ENCODE data around the gene RNF130.
"Not testable (repeated sequence)": the region's sequence is repeated elsewhere in the genome, so short reads cannot be mapped to it uniquely, and the experiment has no call there.

RNF130 gene

GRCh38 chr5:179991106-179991505, 80.5 kb downstream of the RNF130 start:
- no peak overlapping the region for H3K27ac ChIP-seq (ENCODE audit: insufficient read depth in 1 of 2, low read depth in 1 of 2, low read length in 2 of 2, poor library complexity in 1 of 2, severe bottlenecking in 2 of 2)
- H3K4me3 ChIP-seq (ENCODE audit: control insufficient read depth in 1 of 7, extremely low read depth in 1 of 7, insufficient read depth in 4 of 7, low read depth in 2 of 7, low read length in 6 of 7): no peak overlapping the region
- WGBS (ENCODE audit: insufficient coverage): no CpG with 5 or more reads among the region's 1 CpG
- H3K27me3 ChIP-seq (replicated peaks in 2 of 5; ENCODE audit: control insufficient read depth in 4 of 5, insufficient read depth in 5 of 5, low read length in 4 of 5): no peaks in the 10 kb centered on the region
- CTCF ChIA-PET: interaction anchor here (0.8 to 2.0 kb wide), 4 partner anchors 11 to 325 kb away, joined by 3 to 8 read pairs (median 3); no protein-coding TSS in a partner anchor
- peaks cover 0 to 17% (median 11%) of the 10 kb centered on the region in 5 experiments for H3K9me3 ChIP-seq (ENCODE audit: control extremely low read depth in 1 of 5, control insufficient read depth in 4 of 5, insufficient read depth in 2 of 5, low read depth in 1 of 5, low read length in 4 of 5)
- DNase-seq: no peak
- POLR2A ChIA-PET: no interaction called here
- H3K4me1 ChIP-seq (ENCODE audit: control extremely low read depth in 1 of 4, control insufficient read depth in 4 of 4, insufficient read depth in 4 of 4, low read length in 3 of 4): no peaks in the 10 kb centered on the region
- peaks cover 0 to 17% (median 11%) of the 10 kb centered on the region in 4 experiments for H3K36me3 ChIP-seq (ENCODE audit: control insufficient read depth in 4 of 4, insufficient read depth in 4 of 4, low read length in 3 of 4)

GRCh38 chr5:179990525-179990924, 81.0 kb downstream of the RNF130 start:
- POLR2A ChIA-PET; H3K4me1 ChIP-seq (ENCODE audit: control extremely low read depth in 1 of 4, control insufficient read depth in 4 of 4, insufficient read depth in 4 of 4, low read length in 3 of 4); H3K4me3 ChIP-seq (ENCODE audit: control insufficient read depth in 1 of 7, extremely low read depth in 1 of 7, insufficient read depth in 4 of 7, low read depth in 2 of 7, low read length in 6 of 7); DNase-seq; H3K27ac ChIP-seq (ENCODE audit: insufficient read depth in 1 of 2, low read depth in 1 of 2, low read length in 2 of 2, poor library complexity in 1 of 2, severe bottlenecking in 2 of 2); H3K27me3 ChIP-seq (replicated peaks in 2 of 5; ENCODE audit: control insufficient read depth in 4 of 5, insufficient read depth in 5 of 5, low read length in 4 of 5): not testable (repeated sequence)
- Histone ChIP-seq H3K9me3 (ENCODE audit: control extremely low read depth in 1 of 5, control insufficient read depth in 4 of 5, insufficient read depth in 2 of 5, low read depth in 1 of 5, low read length in 4 of 5) (peaks cover 0 to 12% (median 10%) of the 10 kb centered on the region in 5 experiments), H3K36me3 (ENCODE audit: control insufficient read depth in 4 of 4, insufficient read depth in 4 of 4, low read length in 3 of 4) (peaks cover 0 to 17% (median 10%) of the 10 kb centered on the region in 4 experiments)
- CTCF ChIA-PET: interaction anchor here (0.8 to 2.0 kb wide), 5 partner anchors 11 to 326 kb away, joined by 3 to 8 read pairs (median 3); no protein-coding TSS in a partner anchor
- 97% methylated on average over 6 of the region's 8 CpGs for WGBS (ENCODE audit: insufficient coverage)

- POLR2A ChIA-PET: no interaction called here
- H3K4me3 ChIP-seq (ENCODE audit: control insufficient read depth in 1 of 7, extremely low read depth in 1 of 7, insufficient read depth in 4 of 7, low read depth in 2 of 7, low read length in 6 of 7): no peak overlapping the region
- H3K9me3 ChIP-seq (ENCODE audit: control extremely low read depth in 1 of 5, control insufficient read depth in 4 of 5, insufficient read depth in 2 of 5, low read depth in 1 of 5, low read length in 4 of 5): peaks cover 0 to 3% (median 0%) of the 10 kb centered on the region in 5 experiments
- H3K36me3 ChIP-seq (ENCODE audit: control insufficient read depth in 4 of 4, insufficient read depth in 4 of 4, low read length in 3 of 4): peaks cover 0 to 10% (median 3%) of the 10 kb centered on the region in 4 experiments
- H3K27ac ChIP-seq (ENCODE audit: insufficient read depth in 1 of 2, low read depth in 1 of 2, low read length in 2 of 2, poor library complexity in 1 of 2, severe bottlenecking in 2 of 2): no peak overlapping the region
- CTCF ChIA-PET: no interaction called here
- peak in 1 of 3 donors; percentile 21 for DNase-seq
- H3K27me3 ChIP-seq (replicated peaks in 2 of 5; ENCODE audit: control insufficient read depth in 4 of 5, insufficient read depth in 5 of 5, low read length in 4 of 5): no peaks in the 10 kb centered on the region
- H3K4me1 ChIP-seq (ENCODE audit: control extremely low read depth in 1 of 4, control insufficient read depth in 4 of 4, insufficient read depth in 4 of 4, low read length in 3 of 4): no peaks in the 10 kb centered on the region
- 63% methylated on average over 4 of the region's 6 CpGs for WGBS (ENCODE audit: insufficient coverage)
Observed at GRCh38 chr5:179986328-179986727, 85.2 kb downstream of the RNF130 start.

GRCh38 chr5:179981636-179982035, 89.9 kb downstream of the RNF130 start:
- Histone ChIP-seq H3K27me3 (replicated peaks in 2 of 5; ENCODE audit: control insufficient read depth in 4 of 5, insufficient read depth in 5 of 5, low read length in 4 of 5) (no peaks in the 10 kb centered on the region), H3K36me3 (ENCODE audit: control insufficient read depth in 4 of 4, insufficient read depth in 4 of 4, low read length in 3 of 4) (peaks cover 13 to 39% (median 29%) of the 10 kb centered on the region in 4 experiments), H3K9me3 (ENCODE audit: control extremely low read depth in 1 of 5, control insufficient read depth in 4 of 5, insufficient read depth in 2 of 5, low read depth in 1 of 5, low read length in 4 of 5) (no peaks in the 10 kb centered on the region), H3K4me3 (ENCODE audit: control insufficient read depth in 1 of 7, extremely low read depth in 1 of 7, insufficient read depth in 4 of 7, low read depth in 2 of 7, low read length in 6 of 7) (no peak overlapping the region), H3K4me1 (ENCODE audit: control extremely low read depth in 1 of 4, control insufficient read depth in 4 of 4, insufficient read depth in 4 of 4, low read length in 3 of 4) (peaks cover 0 to 8% (median 0%) of the 10 kb centered on the region in 4 experiments), H3K27ac (ENCODE audit: insufficient read depth in 1 of 2, low read depth in 1 of 2, low read length in 2 of 2, poor library complexity in 1 of 2, severe bottlenecking in 2 of 2) (no peak overlapping the region)
- WGBS (ENCODE audit: insufficient coverage): 86% methylated on average over 2 of the region's 5 CpGs
- POLR2A ChIA-PET: no interaction called here
- DNase-seq: peak in 2 of 3 donors; percentile 13 to 49
- CTCF ChIA-PET: interaction anchor here (1.4 kb wide), 1 partner anchor 110 kb away, joined by 5 read pairs; no protein-coding TSS in a partner anchor

- 100% methylated on average over 7 of the region's 7 CpGs for WGBS (ENCODE audit: insufficient coverage)
- Histone ChIP-seq H3K36me3 (ENCODE audit: control insufficient read depth in 4 of 4, insufficient read depth in 4 of 4, low read length in 3 of 4) (peaks cover 19 to 46% (median 35%) of the 10 kb centered on the region in 4 experiments), H3K27me3 (replicated peaks in 2 of 5; ENCODE audit: control insufficient read depth in 4 of 5, insufficient read depth in 5 of 5, low read length in 4 of 5) (no peaks in the 10 kb centered on the region)
Observed at GRCh38 chr5:179980767-179981166, 90.8 kb downstream of the RNF130 start.

GRCh38 chr5:179978792-179979191, 92.8 kb downstream of the RNF130 start:
- WGBS (ENCODE audit: insufficient coverage): 40% methylated on average over 4 of the region's 4 CpGs
- Histone ChIP-seq H3K9me3 (ENCODE audit: control extremely low read depth in 1 of 5, control insufficient read depth in 4 of 5, insufficient read depth in 2 of 5, low read depth in 1 of 5, low read length in 4 of 5) (no peaks in the 10 kb centered on the region), H3K36me3 (ENCODE audit: control insufficient read depth in 4 of 4, insufficient read depth in 4 of 4, low read length in 3 of 4) (peaks cover 21 to 63% (median 52%) of the 10 kb centered on the region in 4 experiments), H3K27ac (ENCODE audit: insufficient read depth in 1 of 2, low read depth in 1 of 2, low read length in 2 of 2, poor library complexity in 1 of 2, severe bottlenecking in 2 of 2) (peak overlapping the region; percentile 4 to 47), H3K4me1 (ENCODE audit: control extremely low read depth in 1 of 4, control insufficient read depth in 4 of 4, insufficient read depth in 4 of 4, low read length in 3 of 4) (peaks cover 0 to 8% (median 0%) of the 10 kb centered on the region in 4 experiments), H3K4me3 (ENCODE audit: control insufficient read depth in 1 of 7, extremely low read depth in 1 of 7, insufficient read depth in 4 of 7, low read depth in 2 of 7, low read length in 6 of 7) (no peak overlapping the region), H3K27me3 (replicated peaks in 2 of 5; ENCODE audit: control insufficient read depth in 4 of 5, insufficient read depth in 5 of 5, low read length in 4 of 5) (no peaks in the 10 kb centered on the region)
- peak in 2 of 3 donors; percentile 35 to 54 for DNase-seq
- ChIA-PET CTCF (interaction anchor here (1.3 to 2.0 kb wide), 2 partner anchors 23 to 114 kb away, joined by 3 to 11 read pairs; no protein-coding TSS in a partner anchor), POLR2A (no interaction called here)

More at GRCh38 chr5:179980767-179981166, 90.8 kb downstream of the RNF130 start:
- H3K4me1 ChIP-seq (ENCODE audit: control extremely low read depth in 1 of 4, control insufficient read depth in 4 of 4, insufficient read depth in 4 of 4, low read length in 3 of 4): peaks cover 0 to 8% (median 0%) of the 10 kb centered on the region in 4 experiments
- H3K4me3 ChIP-seq (ENCODE audit: control insufficient read depth in 1 of 7, extremely low read depth in 1 of 7, insufficient read depth in 4 of 7, low read depth in 2 of 7, low read length in 6 of 7): no peak overlapping the region
- DNase-seq: no peak
- H3K9me3 ChIP-seq (ENCODE audit: control extremely low read depth in 1 of 5, control insufficient read depth in 4 of 5, insufficient read depth in 2 of 5, low read depth in 1 of 5, low read length in 4 of 5): no peaks in the 10 kb centered on the region
- no peak overlapping the region for H3K27ac ChIP-seq (ENCODE audit: insufficient read depth in 1 of 2, low read depth in 1 of 2, low read length in 2 of 2, poor library complexity in 1 of 2, severe bottlenecking in 2 of 2)
- ChIA-PET CTCF (no interaction called here), POLR2A (no interaction called here)

GRCh38 chr5:179975713-179976134, 95.8 kb downstream of the RNF130 start:
- POLR2A ChIA-PET: interaction anchor here (1.0 kb wide), 1 partner anchor 32 kb away, joined by 5 read pairs; no protein-coding TSS in a partner anchor
- 96% methylated on average over 11 of the region's 13 CpGs for WGBS (ENCODE audit: insufficient coverage)

More at GRCh38 chr5:179975713-179976134, 95.8 kb downstream of the RNF130 start:
- no peaks in the 10 kb centered on the region for H3K9me3 ChIP-seq (ENCODE audit: control extremely low read depth in 1 of 5, control insufficient read depth in 4 of 5, insufficient read depth in 2 of 5, low read depth in 1 of 5, low read length in 4 of 5)
- peaks cover 5 to 20% (median 11%) of the 10 kb centered on the region in 4 experiments for H3K4me1 ChIP-seq (ENCODE audit: control extremely low read depth in 1 of 4, control insufficient read depth in 4 of 4, insufficient read depth in 4 of 4, low read length in 3 of 4)
- CTCF ChIA-PET: interaction anchor here (0.7 to 2.0 kb wide), 10 partner anchors 10 to 585 kb away, joined by 3 to 7 read pairs (median 4); no protein-coding TSS in a partner anchor
- no peaks in the 10 kb centered on the region for H3K27me3 ChIP-seq (replicated peaks in 2 of 5; ENCODE audit: control insufficient read depth in 4 of 5, insufficient read depth in 5 of 5, low read length in 4 of 5)
- no peak for DNase-seq
- no peak overlapping the region for H3K4me3 ChIP-seq (ENCODE audit: control insufficient read depth in 1 of 7, extremely low read depth in 1 of 7, insufficient read depth in 4 of 7, low read depth in 2 of 7, low read length in 6 of 7)
- no peak overlapping the region for H3K27ac ChIP-seq (ENCODE audit: insufficient read depth in 1 of 2, low read depth in 1 of 2, low read length in 2 of 2, poor library complexity in 1 of 2, severe bottlenecking in 2 of 2)
- peaks cover 21 to 68% (median 56%) of the 10 kb centered on the region in 4 experiments for H3K36me3 ChIP-seq (ENCODE audit: control insufficient read depth in 4 of 4, insufficient read depth in 4 of 4, low read length in 3 of 4)

Data from common myeloid progenitor, CD34-positive (primary cell).